ENCODE measurements around the gene DLG5.

GRCh38 chr10:77770868-77771175, 155.7 kb downstream of the DLG5 start:
- TF ChIP-seq CTCF (IDR thresholded peaks at IDR 0.05) (no peak), POLR2A (IDR thresholded peaks at IDR 0.05) (no peak)

Measured in heart left ventricle (tissue), 13 donors.